Aorta (tissue), 5 donors: Measurements from ENCODE around the gene ATP6V0E1. TPM values are rescaled to one million over a fixed set of nuclear protein-coding genes. Genes with fewer than 3 reads are reported as not detected.
A peak's percentile ranks its signal among the peaks of the same experiment; 100 is the strongest.

Experiments
- ATAC-seq: fragments of 200-7000 bp; cut with Tn5 transposase; one replicate; pipeline ENCODE4 v1.9.1; 2022; ENCODE audit warnings: moderate library complexity; ENCODE audit not compliant: low FRiP score
- DNase-seq, 2 donors: peaks; one replicate each; pipeline ENCODE4 v3.0.0-alpha.2; 2020
- H3K27ac ChIP-seq, 2 donors: one replicate each; pipeline ENCODE4 v1.5.1; 2013; ENCODE audit warnings: low read length in 2 of 2, mild to moderate bottlenecking in 2 of 2, moderate library complexity in 2 of 2, control low read depth in 1 of 2, inconsistent platforms in 1 of 2, low read depth in 1 of 2
- H3K27me3 ChIP-seq, 2 donors: one replicate each; pipeline ENCODE4 v1.6.1; 2013; ENCODE audit warnings: control low read depth in 1 of 2, low read length in 1 of 2, mild to moderate bottlenecking in 1 of 2, moderate library complexity in 1 of 2; ENCODE audit not compliant: insufficient read depth in 2 of 2, control insufficient read depth in 1 of 2
- H3K36me3 ChIP-seq, 2 donors: one replicate each; pipeline ENCODE4 v1.6.1; 2013; ENCODE audit warnings: control low read depth in 1 of 2, low read length in 1 of 2, mild to moderate bottlenecking in 1 of 2; ENCODE audit not compliant: insufficient read depth in 2 of 2, control insufficient read depth in 1 of 2
- H3K4me1 ChIP-seq, 2 donors: one replicate each; pipeline ENCODE4 v1.6.1; 2013; ENCODE audit warnings: low read length in 2 of 2, control low read depth in 1 of 2, mild to moderate bottlenecking in 1 of 2, moderate library complexity in 1 of 2; ENCODE audit not compliant: insufficient read depth in 2 of 2, control insufficient read depth in 1 of 2
- H3K4me3 ChIP-seq, 2 donors: one replicate each; pipeline ENCODE4 v1.5.1; 2013; ENCODE audit warnings: low read length in 2 of 2, control low read depth in 1 of 2, mild to moderate bottlenecking in 1 of 2
- H3K9me3 ChIP-seq: one replicate; pipeline ENCODE4 v1.6.1; 2013; ENCODE audit warnings: mild to moderate bottlenecking, low read length; ENCODE audit not compliant: control insufficient read depth
- WGBS, 2 donors: extraction: QIAGEN DNeasy Blood & Tissue Kit; methylation state at CpG; one replicate each; pipeline ENCODE4 v1.1.7; 2013; 5-methylcytosine and 5-hydroxymethylcytosine counted together
- intact Hi-C, 2 donors: fragments of 100-400 bp; cut with DNase I; formaldehyde crosslinking; loops; one replicate each; pipeline versions ENCODE4 v1.14.2 to v1.15.0; 2022
- polyA plus RNA-seq, 2 donors: library from polyadenylated mRNA; stranded (reverse); fragments of 200-250 nt; gene quantifications; one replicate each; pipeline ENCODE4 v1.2.3, GENCODE V29; 2013
- total RNA-seq, 2 donors: library from RNA; stranded (reverse); fragmentation: NEBNext Ultra II Directional; extraction: Animal tissue kit (Norgen Biotek cat#: 25700); gene quantifications; one replicate each; pipeline ENCODE4 v1.2.1, GENCODE V29; 2021
- donor health status: healthy with polysubstance abuse.
- donor health status: Bipolar disorder and iron deficiency.
- donor health status: DM: no; HTN: no; CAD: no.
- donor health status: DM: no; HTN: no; CAD: no.
- donor health status: DM: yes; HTN: yes; CAD: no.

ATP6V0E1 gene
- total and polyA plus RNA-seq, 4 donors = 183 to 268 (median 218) TPM

GRCh38 chr5:173001229-173001841 lies 17.8 kb downstream of the ATP6V0E1 start:
- no peaks in the 10 kb centered on the region for H3K27me3 ChIP-seq
- H3K9me3 ChIP-seq = no peaks in the 10 kb centered on the region
- H3K4me3 ChIP-seq = no peak overlapping the region
- WGBS, 2 donors = 80 to 83% methylated on average over 9 of the region's 9 CpGs
- no peak for ATAC-seq
- no peaks in the 10 kb centered on the region for H3K4me1 ChIP-seq
- intact Hi-C loops = no loop called here
- H3K36me3 ChIP-seq = no peaks in the 10 kb centered on the region
- no peak overlapping the region for H3K27ac ChIP-seq
- DNase-seq = no peak

- Histone ChIP-seq H3K27me3 (no peaks in the 10 kb centered on the region), H3K36me3 (peaks cover 0 to 1% of the 10 kb centered on the region in 2 donors), H3K9me3 (no peaks in the 10 kb centered on the region), H3K4me3 (no peak overlapping the region), H3K27ac (no peak overlapping the region), H3K4me1 (no peaks in the 10 kb centered on the region)
- DNase-seq (no peak), ATAC-seq (no peak)
- intact Hi-C loops = no loop called here
- 84 to 85% methylated on average over 3 of the region's 3 CpGs for WGBS, 2 donors
Observed at GRCh38 chr5:173003360-173003759, 19.8 kb downstream of the ATP6V0E1 start.

- DNase-seq (no peak), ATAC-seq (no peak)
- Histone ChIP-seq H3K4me1 (no peaks in the 10 kb centered on the region), H3K27ac (no peak overlapping the region), H3K4me3 (no peak overlapping the region), H3K27me3 (no peaks in the 10 kb centered on the region), H3K9me3 (no peaks in the 10 kb centered on the region), H3K36me3 (peaks cover 0 to 1% of the 10 kb centered on the region in 2 donors)
- intact Hi-C loops = no loop called here
- 81 to 83% methylated on average over 2 of the region's 2 CpGs for WGBS, 2 donors
Observed at GRCh38 chr5:173004013-173004412, 20.4 kb downstream of the ATP6V0E1 start.

- DNase-seq (no peak), ATAC-seq (no peak)
- no peak overlapping the region for H3K27ac ChIP-seq
- WGBS, 2 donors = 85 to 87% methylated on average over 5 of the region's 5 CpGs
- no peak overlapping the region for H3K4me3 ChIP-seq
- H3K4me1 ChIP-seq = no peaks in the 10 kb centered on the region
- no peaks in the 10 kb centered on the region for H3K27me3 ChIP-seq
- H3K36me3 ChIP-seq = peaks cover 0 to 1% of the 10 kb centered on the region in 2 donors
- no peaks in the 10 kb centered on the region for H3K9me3 ChIP-seq
- intact Hi-C loops = no loop called here
Observed at GRCh38 chr5:173004447-173004846, 20.9 kb downstream of the ATP6V0E1 start.

- WGBS, 2 donors = 79 to 80% methylated on average over 6 of the region's 6 CpGs
- no peaks in the 10 kb centered on the region for H3K27me3 ChIP-seq
- no peak for ATAC-seq
- no peak for DNase-seq
- H3K9me3 ChIP-seq = no peaks in the 10 kb centered on the region
- intact Hi-C loops = no loop called here
- H3K36me3 ChIP-seq = peaks cover 0 to 1% of the 10 kb centered on the region in 2 donors
- peaks cover 0 to 2% of the 10 kb centered on the region in 2 donors for H3K4me1 ChIP-seq
- H3K27ac ChIP-seq = no peak overlapping the region
- no peak overlapping the region for H3K4me3 ChIP-seq
Observed at GRCh38 chr5:173010021-173010420, 26.4 kb downstream of the ATP6V0E1 start.

GRCh38 chr5:173010547-173011464 lies 27.2 kb downstream of the ATP6V0E1 start:
- DNase-seq (peak in 1 of 2 donors; percentile 74), ATAC-seq (peak; percentile 59)
- Histone ChIP-seq H3K36me3 (peaks cover 0 to 1% of the 10 kb centered on the region in 2 donors), H3K27me3 (no peaks in the 10 kb centered on the region), H3K27ac (no peak overlapping the region), H3K4me1 (peaks cover 2 to 3% of the 10 kb centered on the region in 2 donors), H3K9me3 (no peaks in the 10 kb centered on the region), H3K4me3 (no peak overlapping the region)
- WGBS, 2 donors = 75 to 76% methylated on average over 11 of the region's 11 CpGs
- intact Hi-C loops = no loop called here

- H3K4me1 ChIP-seq = peaks cover 2 to 3% of the 10 kb centered on the region in 2 donors
- H3K36me3 ChIP-seq = no peaks in the 10 kb centered on the region
- H3K9me3 ChIP-seq = no peaks in the 10 kb centered on the region
- H3K27me3 ChIP-seq = no peaks in the 10 kb centered on the region
- DNase-seq (no peak), ATAC-seq (no peak)
- no peak overlapping the region for H3K27ac ChIP-seq
- intact Hi-C loops = no loop called here
- 90 to 95% methylated on average over 4 of the region's 4 CpGs for WGBS, 2 donors
- no peak overlapping the region for H3K4me3 ChIP-seq
Observed at GRCh38 chr5:173011566-173011965, 28.0 kb downstream of the ATP6V0E1 start.

GRCh38 chr5:173012882-173013281 lies 29.3 kb downstream of the ATP6V0E1 start:
- Histone ChIP-seq H3K36me3 (no peaks in the 10 kb centered on the region), H3K27ac (no peak overlapping the region), H3K4me1 (peaks cover 2 to 3% of the 10 kb centered on the region in 2 donors), H3K9me3 (no peaks in the 10 kb centered on the region), H3K4me3 (no peak overlapping the region), H3K27me3 (no peaks in the 10 kb centered on the region)
- WGBS, 2 donors = 92% methylated on average over 4 of the region's 4 CpGs
- intact Hi-C loops = no loop called here
- no peak for ATAC-seq
- peak in 1 of 2 donors; percentile 76 for DNase-seq
